ENCODE results near the gene BMP6.

The BMP6 gene

GRCh38 chr6:7841781-7842468 lies 116.0 kb downstream of the BMP6 start:
- H3K9me3 ChIP-seq (ENCODE audit: control insufficient read depth, insufficient read depth, low read length), result no peaks in the 10 kb centered on the region

DNA sequence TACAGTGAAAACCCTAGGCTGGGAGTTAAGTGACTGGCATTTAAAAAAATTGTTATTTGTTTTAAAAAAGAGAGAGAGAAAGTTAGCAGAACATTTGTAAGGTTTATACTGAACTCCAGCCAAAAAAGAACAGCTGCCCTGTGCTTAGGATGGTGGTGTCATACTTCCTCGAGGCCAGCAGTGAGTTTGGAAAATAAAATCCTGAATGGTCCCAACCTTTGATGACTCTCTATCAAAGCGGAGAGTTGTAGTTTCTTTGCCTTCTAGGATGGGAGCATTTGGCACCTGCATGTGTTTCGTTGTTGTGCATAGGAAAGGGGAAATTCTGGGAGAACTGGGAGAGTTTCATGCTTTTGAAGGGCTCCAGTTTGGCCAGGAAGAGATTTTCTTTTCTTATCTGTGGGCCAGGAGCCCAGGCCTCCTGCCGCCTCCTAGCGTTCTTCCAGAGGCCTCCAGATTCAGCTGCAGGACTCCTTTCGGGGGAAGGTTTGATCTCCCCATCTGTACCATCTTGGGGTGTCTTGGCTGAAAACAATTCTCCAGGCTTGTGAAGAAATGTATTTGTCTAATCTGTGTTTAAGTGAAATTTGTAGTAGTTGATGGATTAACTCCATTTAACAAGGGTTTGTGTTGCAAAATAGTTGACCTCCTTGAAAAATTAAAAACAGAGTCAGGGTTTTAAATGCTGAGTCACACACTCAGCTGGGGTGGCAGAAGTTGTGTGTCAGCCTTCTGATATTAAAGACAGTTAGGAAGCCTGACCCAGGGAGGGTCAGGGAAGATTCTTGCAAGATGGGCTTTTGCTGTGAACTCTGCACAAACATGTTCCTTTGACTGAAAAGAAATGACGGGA lies 121.3 kb downstream of the BMP6 start:
- H3K4me1 ChIP-seq (ENCODE audit: control insufficient read depth, insufficient read depth, low read length), result no peaks in the 10 kb centered on the region
- H3K27me3 ChIP-seq (ENCODE audit: control insufficient read depth, insufficient read depth, low read length), result no peaks in the 10 kb centered on the region
- no peak overlapping the region for H3K27ac ChIP-seq (ENCODE audit: low read length)
- DNase-seq (ENCODE audit: low read depth, low spot score), result no peak
- H3K4me3 ChIP-seq (ENCODE audit: low read length), result no peak overlapping the region
- H3K9me3 ChIP-seq (ENCODE audit: control insufficient read depth, insufficient read depth, low read length), result no peaks in the 10 kb centered on the region
- no CpG with 5 or more reads among the region's 7 CpGs for WGBS (ENCODE audit: insufficient coverage, insufficient read length)
- H3K36me3 ChIP-seq (ENCODE audit: control insufficient read depth, insufficient read depth, low read length), result no peaks in the 10 kb centered on the region

More at GRCh38 chr6:7841781-7842468, 116.0 kb downstream of the BMP6 start:
- no CpG with 5 or more reads among the region's 3 CpGs for WGBS (ENCODE audit: insufficient coverage, insufficient read length)
- H3K4me1 ChIP-seq (ENCODE audit: control insufficient read depth, insufficient read depth, low read length), result no peaks in the 10 kb centered on the region
- H3K27ac ChIP-seq (ENCODE audit: low read length), result no peak overlapping the region
- H3K4me3 ChIP-seq (ENCODE audit: low read length), result no peak overlapping the region
- DNase-seq (ENCODE audit: low read depth, low spot score), result no peak
- H3K36me3 ChIP-seq (ENCODE audit: control insufficient read depth, insufficient read depth, low read length), result no peaks in the 10 kb centered on the region
- no peaks in the 10 kb centered on the region for H3K27me3 ChIP-seq (ENCODE audit: control insufficient read depth, insufficient read depth, low read length)

- Histone ChIP-seq H3K4me1 (ENCODE audit: control insufficient read depth, insufficient read depth, low read length) (no peaks in the 10 kb centered on the region), H3K27ac (ENCODE audit: low read length) (no peak overlapping the region), H3K9me3 (ENCODE audit: control insufficient read depth, insufficient read depth, low read length) (no peaks in the 10 kb centered on the region), H3K4me3 (ENCODE audit: low read length) (no peak overlapping the region), H3K27me3 (ENCODE audit: control insufficient read depth, insufficient read depth, low read length) (no peaks in the 10 kb centered on the region), H3K36me3 (ENCODE audit: control insufficient read depth, insufficient read depth, low read length) (no peaks in the 10 kb centered on the region)
- no peak for DNase-seq (ENCODE audit: low read depth, low spot score)
- no CpG with 5 or more reads among the region's 4 CpGs for WGBS (ENCODE audit: insufficient coverage, insufficient read length)
Observed at GRCh38 chr6:7848229-7848628, 122.3 kb downstream of the BMP6 start.

- Histone ChIP-seq H3K4me3 (ENCODE audit: low read length) (no peak overlapping the region), H3K4me1 (ENCODE audit: control insufficient read depth, insufficient read depth, low read length) (no peaks in the 10 kb centered on the region), H3K27me3 (ENCODE audit: control insufficient read depth, insufficient read depth, low read length) (no peaks in the 10 kb centered on the region), H3K9me3 (ENCODE audit: control insufficient read depth, insufficient read depth, low read length) (no peaks in the 10 kb centered on the region), H3K36me3 (ENCODE audit: control insufficient read depth, insufficient read depth, low read length) (no peaks in the 10 kb centered on the region), H3K27ac (ENCODE audit: low read length) (no peak overlapping the region)
- DNase-seq (ENCODE audit: low read depth, low spot score), result no peak
Observed at GRCh38 chr6:7851780-7852179, 125.9 kb downstream of the BMP6 start.

DNA sequence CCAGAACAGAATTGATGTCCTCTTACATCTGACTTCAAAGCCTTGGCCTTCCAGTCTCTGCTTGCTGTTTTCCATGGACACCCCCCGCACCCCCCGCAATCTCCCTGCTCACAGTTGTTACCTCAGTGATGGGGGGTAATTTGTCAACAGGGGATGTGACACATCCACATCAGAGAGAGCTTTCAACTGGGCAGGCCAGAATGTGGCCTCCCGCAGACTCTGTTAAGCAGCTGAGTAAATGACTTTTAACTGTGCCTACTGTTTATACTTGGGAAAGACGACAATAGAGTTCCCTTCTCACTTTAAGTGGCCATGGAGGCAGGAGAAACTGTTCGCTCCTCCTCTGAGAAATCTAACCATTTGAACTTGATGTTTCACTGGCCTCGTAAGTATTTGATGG lies 133.7 kb downstream of the BMP6 start:
- no peak overlapping the region for H3K27ac ChIP-seq (ENCODE audit: low read length)
- H3K36me3 ChIP-seq (ENCODE audit: control insufficient read depth, insufficient read depth, low read length), result no peaks in the 10 kb centered on the region
- no peaks in the 10 kb centered on the region for H3K4me1 ChIP-seq (ENCODE audit: control insufficient read depth, insufficient read depth, low read length)
- no peak for DNase-seq (ENCODE audit: low read depth, low spot score)
- H3K9me3 ChIP-seq (ENCODE audit: control insufficient read depth, insufficient read depth, low read length), result no peaks in the 10 kb centered on the region
- H3K4me3 ChIP-seq (ENCODE audit: low read length), result no peak overlapping the region
- no CpG with 5 or more reads among the region's 6 CpGs for WGBS (ENCODE audit: insufficient coverage, insufficient read length)
- H3K27me3 ChIP-seq (ENCODE audit: control insufficient read depth, insufficient read depth, low read length), result no peaks in the 10 kb centered on the region

DNA sequence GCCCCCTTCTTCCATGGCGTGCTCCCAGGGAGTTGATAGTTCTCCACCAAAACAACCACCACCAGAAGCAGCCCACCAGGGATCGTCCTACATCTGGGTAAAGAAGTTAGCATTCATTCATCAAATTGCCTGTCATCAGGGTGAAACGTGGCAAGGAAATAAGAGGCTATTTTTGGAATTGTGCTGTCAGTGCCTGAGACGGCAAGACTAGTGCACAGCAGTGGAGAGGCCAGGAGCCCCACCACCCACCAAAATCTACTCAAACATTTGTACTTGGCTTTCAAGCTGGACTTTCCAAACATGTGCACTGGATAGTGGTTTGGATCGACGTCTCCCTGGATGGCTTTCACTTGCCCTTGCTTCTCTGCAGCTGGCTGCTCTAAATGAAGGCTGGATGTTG lies 139.9 kb downstream of the BMP6 start:
- Histone ChIP-seq H3K36me3 (ENCODE audit: control insufficient read depth, insufficient read depth, low read length) (no peaks in the 10 kb centered on the region; the same call in 1 of the 2 replicates), H3K9me3 (ENCODE audit: control insufficient read depth, insufficient read depth, low read length) (no peaks in the 10 kb centered on the region), H3K27me3 (ENCODE audit: control insufficient read depth, insufficient read depth, low read length) (no peaks in the 10 kb centered on the region), H3K4me3 (ENCODE audit: low read length) (no peak overlapping the region), H3K27ac (ENCODE audit: low read length) (no peak overlapping the region), H3K4me1 (ENCODE audit: control insufficient read depth, insufficient read depth, low read length) (no peaks in the 10 kb centered on the region)
- no CpG with 5 or more reads among the region's 6 CpGs for WGBS (ENCODE audit: insufficient coverage, insufficient read length)
- DNase-seq (ENCODE audit: low read depth, low spot score), result no peak

DNA sequence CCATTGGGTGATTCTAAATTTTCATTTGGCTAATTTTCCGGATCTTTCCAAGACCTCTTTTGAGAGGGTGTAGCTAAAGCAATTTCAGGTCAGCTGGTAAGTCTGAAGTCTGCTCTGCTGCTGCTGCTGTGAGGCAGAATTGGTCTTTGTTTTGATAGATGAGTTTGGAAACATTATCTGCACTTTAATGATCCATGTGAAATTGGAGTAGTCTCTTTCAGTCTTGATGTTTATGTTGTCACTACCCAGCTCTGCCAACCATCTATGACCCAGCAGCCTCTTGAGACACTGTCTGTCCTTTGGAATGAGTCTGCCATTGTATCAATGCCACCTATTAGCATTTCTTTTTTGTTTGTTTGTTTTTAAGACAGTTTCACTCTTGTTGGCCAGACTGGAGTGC lies 140.6 kb downstream of the BMP6 start:
- H3K27ac ChIP-seq (ENCODE audit: low read length), result no peak overlapping the region
- H3K36me3 ChIP-seq (ENCODE audit: control insufficient read depth, insufficient read depth, low read length), result no peaks in the 10 kb centered on the region; the same call in 1 of the 2 replicates
- no peaks in the 10 kb centered on the region for H3K27me3 ChIP-seq (ENCODE audit: control insufficient read depth, insufficient read depth, low read length)
- no peaks in the 10 kb centered on the region for H3K4me1 ChIP-seq (ENCODE audit: control insufficient read depth, insufficient read depth, low read length)
- DNase-seq (ENCODE audit: low read depth, low spot score), result no peak
- H3K9me3 ChIP-seq (ENCODE audit: control insufficient read depth, insufficient read depth, low read length), result no peaks in the 10 kb centered on the region
- WGBS (ENCODE audit: insufficient coverage, insufficient read length), result no CpG with 5 or more reads among the region's 1 CpG
- H3K4me3 ChIP-seq (ENCODE audit: low read length), result no peak overlapping the region

DNA sequence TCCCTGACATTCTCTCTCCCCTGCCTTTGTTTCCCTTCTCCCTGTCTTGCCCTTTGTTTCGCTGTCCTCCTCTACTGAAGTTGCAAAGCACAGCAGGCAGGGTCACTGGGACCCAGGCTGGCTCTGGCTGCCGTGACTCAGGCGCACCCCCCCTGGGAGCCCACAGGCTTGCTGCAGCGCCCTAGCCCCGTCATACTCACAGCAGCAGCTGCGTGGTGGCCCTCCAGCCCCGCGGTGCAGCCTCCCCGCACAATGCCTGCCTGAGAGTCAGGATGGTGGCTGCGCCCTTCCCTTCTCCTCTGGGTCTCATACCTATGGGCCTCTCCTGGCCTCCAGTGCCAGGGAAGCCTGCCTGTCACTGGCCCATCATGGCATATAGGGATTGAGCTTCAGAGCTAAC lies 143.0 kb downstream of the BMP6 start:
- WGBS (ENCODE audit: insufficient coverage, insufficient read length), result no CpG with 5 or more reads among the region's 10 CpGs
- DNase-seq (ENCODE audit: low read depth, low spot score), result no peak
- H3K4me1 ChIP-seq (ENCODE audit: control insufficient read depth, insufficient read depth, low read length), result no peaks in the 10 kb centered on the region
- H3K36me3 ChIP-seq (ENCODE audit: control insufficient read depth, insufficient read depth, low read length), result no peaks in the 10 kb centered on the region; the same call in 1 of the 2 replicates
- no peaks in the 10 kb centered on the region for H3K27me3 ChIP-seq (ENCODE audit: control insufficient read depth, insufficient read depth, low read length)
- H3K4me3 ChIP-seq (ENCODE audit: low read length), result no peak overlapping the region
- H3K27ac ChIP-seq (ENCODE audit: low read length), result no peak overlapping the region
- no peaks in the 10 kb centered on the region; the same call in 1 of the 2 replicates for H3K9me3 ChIP-seq (ENCODE audit: control insufficient read depth, insufficient read depth, low read length)

- Histone ChIP-seq H3K4me1 (ENCODE audit: control insufficient read depth, insufficient read depth, low read length) (no peaks in the 10 kb centered on the region), H3K36me3 (ENCODE audit: control insufficient read depth, insufficient read depth, low read length) (peaks cover 14% of the 10 kb centered on the region; the same call in 1 of the 2 replicates), H3K27me3 (ENCODE audit: control insufficient read depth, insufficient read depth, low read length) (no peaks in the 10 kb centered on the region), H3K4me3 (ENCODE audit: low read length) (no peak overlapping the region), H3K9me3 (ENCODE audit: control insufficient read depth, insufficient read depth, low read length) (no peaks in the 10 kb centered on the region), H3K27ac (ENCODE audit: low read length) (no peak overlapping the region)
- WGBS (ENCODE audit: insufficient coverage, insufficient read length), result no CpG with 5 or more reads among the region's 10 CpGs
- DNase-seq (ENCODE audit: low read depth, low spot score), result no peak
Observed at GRCh38 chr6:7878401-7878964, 152.6 kb downstream of the BMP6 start.

DNA sequence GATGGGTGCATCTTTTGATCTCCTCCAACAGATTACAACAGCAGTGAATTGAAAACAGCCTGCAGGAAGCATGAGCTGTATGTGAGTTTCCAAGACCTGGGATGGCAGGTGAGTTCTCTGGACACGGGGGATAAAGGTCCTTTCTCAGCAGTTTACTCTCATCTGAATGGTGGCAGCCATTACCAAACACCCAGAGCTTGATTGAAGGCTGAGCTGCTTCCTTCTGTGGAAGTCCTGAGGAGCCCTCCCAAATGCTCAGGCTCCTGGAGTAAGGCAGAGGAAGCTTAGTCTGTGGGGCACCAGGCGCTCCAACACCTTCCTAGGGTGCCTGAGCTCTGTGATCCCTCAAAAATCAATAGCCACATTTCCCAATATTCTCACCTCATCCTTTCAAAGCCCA lies 153.1 kb downstream of the BMP6 start:
- no CpG with 5 or more reads among the region's 2 CpGs for WGBS (ENCODE audit: insufficient coverage, insufficient read length)
- Histone ChIP-seq H3K4me3 (ENCODE audit: low read length) (no peak overlapping the region), H3K27ac (ENCODE audit: low read length) (no peak overlapping the region), H3K9me3 (ENCODE audit: control insufficient read depth, insufficient read depth, low read length) (no peaks in the 10 kb centered on the region), H3K27me3 (ENCODE audit: control insufficient read depth, insufficient read depth, low read length) (no peaks in the 10 kb centered on the region), H3K4me1 (ENCODE audit: control insufficient read depth, insufficient read depth, low read length) (no peaks in the 10 kb centered on the region), H3K36me3 (ENCODE audit: control insufficient read depth, insufficient read depth, low read length) (peaks cover 14% of the 10 kb centered on the region; the same call in 1 of the 2 replicates)
- DNase-seq (ENCODE audit: low read depth, low spot score), result no peak
